HepG2 (cell line): ENCODE data around the gene APBB2. TPM values are rescaled to one million over a fixed set of nuclear protein-coding genes. Genes with fewer than 3 reads are reported as not detected.

ENCODE experiments used
- ATAC-seq: fragments of 200-7000 bp; cut with Tn5 transposase; 3 replicates; pipeline ENCODE4 v1.9.1; 2020; ENCODE audit warnings: mild to moderate bottlenecking, moderate library complexity
- BruUV-seq: library from RNA; stranded (reverse); fragments of 400-500 nt; replicated peaks from 2 replicates; lab custom pipeline; 2021; lab: Mats Ljungman, UMichigan
- CTCF ChIA-PET: fragments of 300-600 bp; formaldehyde crosslinking; extraction: SDS; loops from one replicate; lab custom pipeline; 2021; ENCODE audit warnings: low total read pairs, inconsistent platforms, low intra/inter-chr PET ratio; lab: Yijun Ruan, JAX
- POLR2A ChIA-PET: fragments of 350-600 bp; sonication (Branson Sonifier 250); formaldehyde crosslinking; loops from one replicate; lab custom pipeline; 2020; ENCODE audit warnings: antibody characterized with exemption, inconsistent platforms; lab: Yijun Ruan, JAX
- DNase-seq: peaks from one replicate; pipeline ENCODE4 v3.0.0-alpha.2; 2015; ENCODE audit warnings: low spot score
- FAIRE-seq: peaks from 3 replicates; lab custom pipeline; 2011; peaks lifted over from hg19 to GRCh38; lab: Jason Lieb, UNC
- H2AFZ ChIP-seq: one replicate; pipeline ENCODE4 v1.6.1; 2011; ENCODE audit warnings: low read length, inconsistent platforms
- H3K27ac ChIP-seq: fragments of 300-600 bp; 3 replicates; pipeline ENCODE4 v1.8.0; 2011; ENCODE audit warnings: mixed run types, mild to moderate bottlenecking, mixed read lengths, low read length, inconsistent platforms; ENCODE audit not compliant: insufficient read depth; ENCODE audit errors: extremely low read length
- H3K27me3 ChIP-seq, 2 experiments: fragments of 200-600 bp in 1 of 2; 2 replicates in 1 of 2; 3 replicates in 1 of 2; pipeline versions ENCODE4 v1.6.0 to v1.8.0; 2011; ENCODE audit warnings: low read length in 2 of 2, mild to moderate bottlenecking in 2 of 2, moderate library complexity in 2 of 2, inconsistent platforms in 1 of 2; ENCODE audit not compliant: insufficient read depth in 2 of 2, control insufficient read depth in 1 of 2
- H3K36me3 ChIP-seq, 2 experiments: fragments of 200-600 bp in 1 of 2; replicated peaks in 1 of 2; 2 replicates in 1 of 2; 3 replicates in 1 of 2; pipeline versions ENCODE4 v1.5.1 to v1.8.0; 2011; ENCODE audit warnings: low read length in 2 of 2, inconsistent platforms in 1 of 2; ENCODE audit not compliant: insufficient read depth in 2 of 2, control insufficient read depth in 1 of 2
- H3K4me1 ChIP-seq: 2 replicates; pipeline ENCODE4 v1.5.1; 2012; ENCODE audit warnings: low read length, inconsistent platforms; ENCODE audit not compliant: insufficient read depth
- H3K4me2 ChIP-seq: 2 replicates; pipeline ENCODE4 v1.6.0; 2011; ENCODE audit warnings: low read depth, low read length, inconsistent platforms
- H3K4me3 ChIP-seq, 3 experiments: fragments of 200-600 bp in 1 of 3; sonication (generic), shearing (Covaris generic) in 1 of 3; replicated peaks in 1 of 3; 2 replicates each; pipeline ENCODE4 v1.5.1; 2011 to 2016; ENCODE audit warnings: low read length in 3 of 3, inconsistent platforms in 2 of 3, low read depth in 2 of 3, mild to moderate bottlenecking in 2 of 3, control low read depth in 1 of 3, mixed read lengths in 1 of 3; ENCODE audit not compliant: insufficient read depth in 1 of 3
- H3K79me2 ChIP-seq: one replicate; pipeline ENCODE4 v1.6.1; 2011; ENCODE audit warnings: low read length, inconsistent platforms; ENCODE audit not compliant: insufficient read depth
- H3K9ac ChIP-seq: 2 replicates; pipeline ENCODE4 v1.6.0; 2011; ENCODE audit warnings: mild to moderate bottlenecking, low read depth, low read length, inconsistent platforms; ENCODE audit not compliant: insufficient read depth
- H3K9me3 ChIP-seq: 2 replicates; pipeline ENCODE4 v1.5.1; 2012; ENCODE audit warnings: mild to moderate bottlenecking, low read length
- H4K20me1 ChIP-seq: 2 replicates; pipeline ENCODE4 v1.6.0; 2011; ENCODE audit warnings: inconsistent platforms, mild to moderate bottlenecking, low read length, moderate library complexity; ENCODE audit not compliant: insufficient read depth
- ELF3 ChIP-seq: IDR thresholded peaks from 2 replicates; pipeline ENCODE4 v1.6.1; 2016; ENCODE audit warnings: missing genetic modification reagents, missing compliant biosample characterization
- FIP1L1 ChIP-seq: fragments of 200-400 bp; formaldehyde crosslinking; IDR thresholded peaks from 2 replicates; pipeline ENCODE4 v1.6.1; 2018; ENCODE audit warnings: low read depth, mild to moderate bottlenecking, low read length, moderate library complexity, borderline replicate concordance; ENCODE audit not compliant: insufficient read depth
- IRX3 ChIP-seq: sonication (generic); formaldehyde crosslinking; IDR thresholded peaks from 2 replicates; pipeline ENCODE4 v1.8.1; 2023; ENCODE audit warnings: mild to moderate bottlenecking, low read depth, missing genetic modification reagents, borderline replicate concordance
- KLF6 ChIP-seq: IDR thresholded peaks from 2 replicates; pipeline ENCODE4 v1.8.0; 2016; ENCODE audit warnings: missing biosample characterization, missing genetic modification reagents
- NFKBIZ ChIP-seq: IDR thresholded peaks from 2 replicates; pipeline ENCODE4 v1.6.1; 2018; ENCODE audit warnings: missing genetic modification reagents, missing compliant biosample characterization
- NR3C1 ChIP-seq: sonication (generic); formaldehyde crosslinking; IDR thresholded peaks from 2 replicates; pipeline ENCODE4 v1.4.0; 2020; ENCODE audit warnings: missing genetic modification reagents
- PHF21A ChIP-seq: sonication (generic); formaldehyde crosslinking; IDR thresholded peaks from 2 replicates; pipeline ENCODE4 v1.5.0; 2020; ENCODE audit warnings: mild to moderate bottlenecking, missing genetic modification reagents
- ZNF460 ChIP-seq: sonication (generic); formaldehyde crosslinking; IDR thresholded peaks from 2 replicates; pipeline ENCODE4 v1.5.1; 2020; ENCODE audit warnings: missing genetic modification reagents, mild to moderate bottlenecking, borderline replicate concordance
- ZNF577 ChIP-seq: sonication (generic); formaldehyde crosslinking; IDR thresholded peaks from 2 replicates; pipeline ENCODE4 v1.4.0; 2020; ENCODE audit warnings: mild to moderate bottlenecking, low read depth, missing genetic modification reagents, borderline replicate concordance
- ZSCAN9 ChIP-seq: IDR thresholded peaks from 2 replicates; pipeline ENCODE4 v1.6.1; 2016; ENCODE audit warnings: borderline replicate concordance
- WGBS: methylation state at CpG from one replicate; pipeline ENCODE4 v1.1.6; 2017; ENCODE audit warnings: low lambda C conversion rate; 5-methylcytosine and 5-hydroxymethylcytosine counted together
- in situ Hi-C: cut with HindIII; loops from 2 replicates; pipeline ENCODE4 v1.10.0; 2017; ENCODE audit warnings: low pct_unique_long_range_greater_than_20kb; ENCODE audit not compliant: extremely low pct_ligation_motif_present
- intact Hi-C: fragments of 100-400 bp; cut with micrococcal nuclease; formaldehyde crosslinking; loops from one replicate; pipeline ENCODE4 v1.10.0; 2022; ENCODE audit not compliant: unreplicated experiment
- polyA plus RNA-seq, 8 experiments: library from polyadenylated mRNA; depleted of rRNA in 3 of 8; stranded (reverse) in 7 of 8; unstranded in 1 of 8; fragments of >200 nt; fragmentation: Illumina TruSeq in 4 of 8; extraction: Trizol in 4 of 8; gene quantifications; 2 replicates each; pipeline versions ENCODE4 v1.2.1 to v1.2.3, GENCODE V29; 2011 to 2016; ENCODE audit warnings: low read depth in 4 of 8, missing spikeins in 1 of 8, mixed read lengths in 1 of 8; ENCODE audit not compliant: insufficient read depth in 1 of 8
- total RNA-seq, 5 experiments: library from RNA; depleted of rRNA; stranded (reverse); fragments of >200 nt; fragmentation: Illumina TruSeq; extraction: Trizol; gene quantifications; 2 replicates each; pipeline ENCODE4 v1.2.3, GENCODE V29; 2016; ENCODE audit warnings: low read depth in 1 of 5
- TF ChIP-seq, protein P1 (sequence below): IDR thresholded peaks from 2 replicates; pipeline ENCODE4 v1.6.1; 2012; ENCODE audit warnings: low read depth, low read length, improper control_type of control experiment

The APBB2 gene
- total and polyA plus RNA-seq, 2 of the 13 experiments (the other 11 are each of a cell fraction or from before 2014, with no cell fraction given): 11.7 to 17.0 TPM

DNA sequence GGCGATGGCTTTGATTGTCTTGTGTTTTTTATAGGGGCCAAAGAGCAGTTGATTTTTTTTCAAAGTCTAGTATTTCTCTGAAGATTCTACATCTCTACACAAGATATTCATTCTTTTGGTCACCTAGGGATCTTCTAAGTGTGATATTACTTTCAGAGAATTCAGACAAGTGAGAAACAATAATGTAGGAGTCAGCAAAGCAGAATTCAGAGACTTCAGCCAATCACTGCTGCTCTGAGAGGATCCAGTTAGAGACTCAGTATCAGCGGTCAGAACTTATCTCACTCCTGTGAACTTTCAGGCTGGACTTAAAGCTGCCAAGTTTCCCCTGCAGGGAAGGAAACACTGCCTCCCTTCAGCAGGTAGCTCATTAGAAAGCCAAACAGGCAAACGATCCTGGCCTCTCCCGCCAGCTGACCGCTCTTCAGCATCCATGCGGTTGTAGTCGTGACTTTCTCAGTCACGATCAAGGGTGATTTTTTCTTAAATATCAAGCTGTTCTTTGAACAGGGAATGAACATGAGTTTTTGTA lies 405.4 kb downstream of the APBB2 start:
- Histone ChIP-seq H3K4me1 (peaks cover 12% of the 10 kb centered on the region), H3K9ac (no peak overlapping the region), H2AFZ (no peak overlapping the region), H3K4me2 (no peak overlapping the region), H3K79me2 (no peaks in the 10 kb centered on the region), H3K27ac (no peak overlapping the region), H3K27me3 (no peaks in the 10 kb centered on the region), H3K36me3 (peaks cover 1 to 4% of the 10 kb centered on the region in 2 experiments; a peak in 2 of 5 replicates), H3K9me3 (no peaks in the 10 kb centered on the region), H4K20me1 (no peaks in the 10 kb centered on the region), H3K4me3 (no peak overlapping the region)
- BruUV-seq: no TSS peak
- DNase-seq (no peak), ATAC-seq (no peak), FAIRE-seq (no peak)
- WGBS: 84% methylated on average over 8 of the region's 8 CpGs
- in situ Hi-C loops (no loop called here), intact Hi-C loops (no loop called here)
- TF ChIP-seq ZNF577 (CRISPR knock-in tag) (no peak), KLF6 (no peak), ZSCAN9 (no peak), FIP1L1 (no peak), IRX3 (CRISPR knock-in tag) (no peak), NR3C1 (CRISPR knock-in tag) (no peak), ELF3 (CRISPR knock-in tag) (no peak), ZNF460 (no peak), PHF21A (CRISPR knock-in tag) (no peak), NFKBIZ (no peak)
- TF ChIP-seq, protein P1, sequence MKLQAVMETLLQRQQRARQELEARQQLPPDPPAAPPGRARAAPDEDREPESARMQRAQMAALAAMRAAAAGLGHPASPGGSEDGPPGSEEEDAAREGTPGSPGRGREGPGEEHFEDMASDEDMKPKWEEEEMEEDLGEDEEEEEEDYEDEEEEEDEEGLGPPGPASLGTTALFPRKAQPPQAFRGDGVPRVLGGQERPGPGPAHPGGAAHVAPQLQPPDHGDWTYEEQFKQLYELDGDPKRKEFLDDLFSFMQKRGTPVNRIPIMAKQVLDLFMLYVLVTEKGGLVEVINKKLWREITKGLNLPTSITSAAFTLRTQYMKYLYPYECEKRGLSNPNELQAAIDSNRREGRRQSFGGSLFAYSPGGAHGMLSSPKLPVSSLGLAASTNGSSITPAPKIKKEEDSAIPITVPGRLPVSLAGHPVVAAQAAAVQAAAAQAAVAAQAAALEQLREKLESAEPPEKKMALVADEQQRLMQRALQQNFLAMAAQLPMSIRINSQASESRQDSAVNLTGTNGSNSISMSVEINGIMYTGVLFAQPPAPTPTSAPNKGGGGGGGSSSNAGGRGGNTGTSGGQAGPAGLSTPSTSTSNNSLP: no peak
- ChIA-PET POLR2A (no interaction called here), CTCF (no interaction called here)
